ENCODE data around the gene HSD17B14. TPM values are rescaled to one million over a fixed set of nuclear protein-coding genes. Genes with fewer than 3 reads are reported as not detected.

Gene HSD17B14
- total and polyA plus RNA-seq, 9 of the 15 experiments (the other 6 are each of a cell fraction or from before 2014, with no cell fraction given), result 0.16 TPM; not detected in 8

DNA sequence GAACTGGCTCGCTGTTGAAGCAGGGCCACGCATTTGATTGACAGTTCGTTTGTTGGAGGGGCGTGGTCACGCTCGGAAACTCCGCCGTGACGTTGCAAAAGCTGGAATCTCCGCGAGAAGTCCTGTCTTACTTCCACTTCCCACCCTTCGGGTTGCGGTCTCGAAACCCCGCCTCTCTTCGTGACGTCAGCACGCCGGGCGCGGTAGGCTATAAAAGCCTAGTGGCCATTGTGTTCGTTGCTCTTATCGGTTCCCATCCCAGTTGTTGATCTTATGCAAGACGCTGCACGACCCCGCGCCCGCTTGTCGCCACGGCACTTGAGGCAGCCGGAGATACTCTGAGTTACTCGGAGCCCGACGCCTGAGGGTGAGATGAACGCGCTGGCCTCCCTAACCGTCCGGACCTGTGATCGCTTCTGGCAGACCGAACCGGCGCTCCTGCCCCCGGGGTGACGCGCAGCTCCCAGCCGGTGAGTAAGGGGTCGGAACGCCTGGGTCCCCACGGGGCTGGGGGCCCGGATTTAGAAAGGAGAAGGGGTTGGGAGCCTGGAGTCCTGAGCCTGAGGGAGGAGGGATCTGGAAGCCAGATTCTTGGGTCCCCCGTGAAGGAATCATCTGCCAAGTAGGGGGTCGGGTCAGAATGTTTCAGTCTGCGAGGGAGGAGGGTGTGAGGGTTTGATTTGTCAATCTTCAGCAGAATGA, 36.0 kb upstream of the HSD17B14 start, which contains the start of gene PPP1R15A (continued):
- TF ChIP-seq, protein P1, sequence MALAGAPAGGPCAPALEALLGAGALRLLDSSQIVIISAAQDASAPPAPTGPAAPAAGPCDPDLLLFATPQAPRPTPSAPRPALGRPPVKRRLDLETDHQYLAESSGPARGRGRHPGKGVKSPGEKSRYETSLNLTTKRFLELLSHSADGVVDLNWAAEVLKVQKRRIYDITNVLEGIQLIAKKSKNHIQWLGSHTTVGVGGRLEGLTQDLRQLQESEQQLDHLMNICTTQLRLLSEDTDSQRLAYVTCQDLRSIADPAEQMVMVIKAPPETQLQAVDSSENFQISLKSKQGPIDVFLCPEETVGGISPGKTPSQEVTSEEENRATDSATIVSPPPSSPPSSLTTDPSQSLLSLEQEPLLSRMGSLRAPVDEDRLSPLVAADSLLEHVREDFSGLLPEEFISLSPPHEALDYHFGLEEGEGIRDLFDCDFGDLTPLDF (CRISPR knock-in tag; IDR thresholded peaks at IDR 0.05), result peak; percentile 72
- TF ChIP-seq SREBF2 (CRISPR knock-in tag; IDR thresholded peaks at IDR 0.05) (no peak), TEAD1 (CRISPR knock-in tag; IDR thresholded peaks at IDR 0.05) (peak; percentile 3 to 86; a peak in 2 of 4 replicates), RBM17 (IDR thresholded peaks at IDR 0.05; ENCODE audit: borderline replicate concordance, low read depth, low read length) (no peak), CBX8 (IDR thresholded peaks at IDR 0.05; ENCODE audit: borderline replicate concordance, extremely low read depth, low read depth, low read length, poor library complexity, severe bottlenecking) (no peak), ESRRA (IDR thresholded peaks at IDR 0.05; ENCODE audit: borderline replicate concordance, low read depth) (peak; percentile 92; the same call in 1 of the 2 replicates), STAG1 (CRISPR knock-in tag; IDR thresholded peaks at IDR 0.05; ENCODE audit: borderline replicate concordance) (peak; percentile 34; the same call in 1 of the 2 replicates), NCOA1 (IDR thresholded peaks at IDR 0.05; ENCODE audit: low read depth) (no peak; the same call in 1 of the 2 replicates), NR2C2 (CRISPR knock-in tag; IDR thresholded peaks at IDR 0.05) (peak; percentile 54; the same call in 1 of the 2 replicates), NR2C2 (tag; IDR thresholded peaks at IDR 0.05) (peak; percentile 39), ZSCAN32 (CRISPR knock-in tag; IDR thresholded peaks at IDR 0.05) (peak; percentile 72; the same call in 1 of the 2 replicates), BRCA1 (IDR thresholded peaks at IDR 0.05) (no peak), BRCA1 (CRISPR knock-in tag; IDR thresholded peaks at IDR 0.05) (no peak), ZNF77 (CRISPR knock-in tag; IDR thresholded peaks at IDR 0.05) (no peak), ZNF134 (CRISPR knock-in tag; conservative IDR thresholded peaks at IDR 0.05) (no peak), ZNF253 (CRISPR knock-in tag; conservative IDR thresholded peaks at IDR 0.05) (no peak)
- TF ChIP-seq, protein P2, sequence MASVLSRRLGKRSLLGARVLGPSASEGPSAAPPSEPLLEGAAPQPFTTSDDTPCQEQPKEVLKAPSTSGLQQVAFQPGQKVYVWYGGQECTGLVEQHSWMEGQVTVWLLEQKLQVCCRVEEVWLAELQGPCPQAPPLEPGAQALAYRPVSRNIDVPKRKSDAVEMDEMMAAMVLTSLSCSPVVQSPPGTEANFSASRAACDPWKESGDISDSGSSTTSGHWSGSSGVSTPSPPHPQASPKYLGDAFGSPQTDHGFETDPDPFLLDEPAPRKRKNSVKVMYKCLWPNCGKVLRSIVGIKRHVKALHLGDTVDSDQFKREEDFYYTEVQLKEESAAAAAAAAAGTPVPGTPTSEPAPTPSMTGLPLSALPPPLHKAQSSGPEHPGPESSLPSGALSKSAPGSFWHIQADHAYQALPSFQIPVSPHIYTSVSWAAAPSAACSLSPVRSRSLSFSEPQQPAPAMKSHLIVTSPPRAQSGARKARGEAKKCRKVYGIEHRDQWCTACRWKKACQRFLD (CRISPR knock-in tag; IDR thresholded peaks at IDR 0.05), result no peak
- TF ChIP-seq, protein P3, sequence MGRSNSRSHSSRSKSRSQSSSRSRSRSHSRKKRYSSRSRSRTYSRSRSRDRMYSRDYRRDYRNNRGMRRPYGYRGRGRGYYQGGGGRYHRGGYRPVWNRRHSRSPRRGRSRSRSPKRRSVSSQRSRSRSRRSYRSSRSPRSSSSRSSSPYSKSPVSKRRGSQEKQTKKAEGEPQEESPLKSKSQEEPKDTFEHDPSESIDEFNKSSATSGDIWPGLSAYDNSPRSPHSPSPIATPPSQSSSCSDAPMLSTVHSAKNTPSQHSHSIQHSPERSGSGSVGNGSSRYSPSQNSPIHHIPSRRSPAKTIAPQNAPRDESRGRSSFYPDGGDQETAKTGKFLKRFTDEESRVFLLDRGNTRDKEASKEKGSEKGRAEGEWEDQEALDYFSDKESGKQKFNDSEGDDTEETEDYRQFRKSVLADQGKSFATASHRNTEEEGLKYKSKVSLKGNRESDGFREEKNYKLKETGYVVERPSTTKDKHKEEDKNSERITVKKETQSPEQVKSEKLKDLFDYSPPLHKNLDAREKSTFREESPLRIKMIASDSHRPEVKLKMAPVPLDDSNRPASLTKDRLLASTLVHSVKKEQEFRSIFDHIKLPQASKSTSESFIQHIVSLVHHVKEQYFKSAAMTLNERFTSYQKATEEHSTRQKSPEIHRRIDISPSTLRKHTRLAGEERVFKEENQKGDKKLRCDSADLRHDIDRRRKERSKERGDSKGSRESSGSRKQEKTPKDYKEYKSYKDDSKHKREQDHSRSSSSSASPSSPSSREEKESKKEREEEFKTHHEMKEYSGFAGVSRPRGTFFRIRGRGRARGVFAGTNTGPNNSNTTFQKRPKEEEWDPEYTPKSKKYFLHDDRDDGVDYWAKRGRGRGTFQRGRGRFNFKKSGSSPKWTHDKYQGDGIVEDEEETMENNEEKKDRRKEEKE (IDR thresholded peaks at IDR 0.05; ENCODE audit: borderline replicate concordance in 1 of 2, control insufficient read depth in 1 of 2, low read depth in 2 of 2, low read length in 1 of 2), result no peak
- TF ChIP-seq, protein P4, sequence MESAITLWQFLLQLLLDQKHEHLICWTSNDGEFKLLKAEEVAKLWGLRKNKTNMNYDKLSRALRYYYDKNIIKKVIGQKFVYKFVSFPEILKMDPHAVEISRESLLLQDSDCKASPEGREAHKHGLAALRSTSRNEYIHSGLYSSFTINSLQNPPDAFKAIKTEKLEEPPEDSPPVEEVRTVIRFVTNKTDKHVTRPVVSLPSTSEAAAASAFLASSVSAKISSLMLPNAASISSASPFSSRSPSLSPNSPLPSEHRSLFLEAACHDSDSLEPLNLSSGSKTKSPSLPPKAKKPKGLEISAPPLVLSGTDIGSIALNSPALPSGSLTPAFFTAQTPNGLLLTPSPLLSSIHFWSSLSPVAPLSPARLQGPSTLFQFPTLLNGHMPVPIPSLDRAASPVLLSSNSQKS (CRISPR knock-in tag; IDR thresholded peaks at IDR 0.05), result no peak
- TF ChIP-seq, protein P5, sequence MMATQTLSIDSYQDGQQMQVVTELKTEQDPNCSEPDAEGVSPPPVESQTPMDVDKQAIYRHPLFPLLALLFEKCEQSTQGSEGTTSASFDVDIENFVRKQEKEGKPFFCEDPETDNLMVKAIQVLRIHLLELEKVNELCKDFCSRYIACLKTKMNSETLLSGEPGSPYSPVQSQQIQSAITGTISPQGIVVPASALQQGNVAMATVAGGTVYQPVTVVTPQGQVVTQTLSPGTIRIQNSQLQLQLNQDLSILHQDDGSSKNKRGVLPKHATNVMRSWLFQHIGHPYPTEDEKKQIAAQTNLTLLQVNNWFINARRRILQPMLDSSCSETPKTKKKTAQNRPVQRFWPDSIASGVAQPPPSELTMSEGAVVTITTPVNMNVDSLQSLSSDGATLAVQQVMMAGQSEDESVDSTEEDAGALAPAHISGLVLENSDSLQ (IDR thresholded peaks at IDR 0.05), result peak; percentile 99

Measured in K562 (cell line).